Renal cortical epithelial cell (primary cell): Measurements from ENCODE around the gene CXADR. TPM values are rescaled to one million over a fixed set of nuclear protein-coding genes. Genes with fewer than 3 reads are reported as not detected.

Experiments used
- DNase-seq: peaks from one replicate; pipeline ENCODE4 v3.0.0-alpha.2; 2011; ENCODE audit warnings: low read depth
- total RNA-seq: library from RNA; depleted of rRNA; stranded (reverse); fragments of >200 nt; gene quantifications from 2 replicates; pipeline ENCODE4 v1.2.3, GENCODE V29; 2014

CXADR gene
- total RNA-seq, 1 donor from 2014 or later = 86.1 TPM

GRCh38 chr21:17539743-17540341 is 27.0 kb downstream of the CXADR start:
- DNase-seq = no peak

GRCh38 chr21:17540530-17540929 is 27.7 kb downstream of the CXADR start:
- DNase-seq = no peak

- DNase-seq = no peak
These were observed 29.6 kb downstream of the CXADR start for GRCh38 chr21:17542371-17543011.

- no peak for DNase-seq
These were observed 32.2 kb downstream of the CXADR start for GRCh38 chr21:17545007-17545406.

- DNase-seq = no peak
These were observed 35.4 kb downstream of the CXADR start for GRCh38 chr21:17548262-17548661.

GRCh38 chr21:17550671-17551308 is 37.9 kb downstream of the CXADR start:
- DNase-seq = peak; percentile 22

- no peak for DNase-seq
These were observed 39.6 kb downstream of the CXADR start for GRCh38 chr21:17552410-17552809.

GRCh38 chr21:17554120-17554519 is 41.3 kb downstream of the CXADR start:
- DNase-seq = no peak

- no peak for DNase-seq
These were observed 42.0 kb downstream of the CXADR start for GRCh38 chr21:17554679-17555465.

GRCh38 chr21:17560377-17561025 is 47.7 kb downstream of the CXADR start:
- no peak for DNase-seq

GRCh38 chr21:17570786-17571185 is 57.9 kb downstream of the CXADR start:
- DNase-seq = no peak

GRCh38 chr21:17572431-17572830 is 59.6 kb downstream of the CXADR start:
- peak; percentile 81 for DNase-seq

- DNase-seq = no peak
These were observed 62.2 kb downstream of the CXADR start for GRCh38 chr21:17575076-17575475.

- DNase-seq = peak; percentile 22
These were observed 63.4 kb downstream of the CXADR start for GRCh38 chr21:17576080-17576835.

GRCh38 chr21:17577701-17578100 is 64.9 kb downstream of the CXADR start:
- no peak for DNase-seq

GRCh38 chr21:17578162-17578561 is 65.3 kb downstream of the CXADR start:
- no peak for DNase-seq

GRCh38 chr21:17578876-17579275 is 66.0 kb downstream of the CXADR start:
- DNase-seq = no peak

- no peak for DNase-seq
These were observed 67.5 kb downstream of the CXADR start for GRCh38 chr21:17580319-17580718.

GRCh38 chr21:17583898-17584297 is 71.1 kb downstream of the CXADR start:
- DNase-seq = no peak

- peak; percentile 58 for DNase-seq
These were observed 73.1 kb downstream of the CXADR start for GRCh38 chr21:17585875-17586450.

GRCh38 chr21:17590430-17590829 is 77.6 kb downstream of the CXADR start:
- DNase-seq = no peak
